Measurements from ENCODE around the gene ARHGAP42.

Gene ARHGAP42

GRCh38 chr11:100841711-100842407 lies 154.8 kb downstream of the ARHGAP42 start:
- DNase-seq, result no peak
- ATAC-seq, result no peak

- DNase-seq (no peak), ATAC-seq (no peak)
Observed at GRCh38 chr11:100847696-100848216, 160.7 kb downstream of the ARHGAP42 start.

GRCh38 chr11:100849009-100849900 lies 162.2 kb downstream of the ARHGAP42 start:
- ATAC-seq, result no peak
- no peak for DNase-seq

- no peak for ATAC-seq
- DNase-seq, result no peak
Observed at GRCh38 chr11:100849901-100850235, 162.8 kb downstream of the ARHGAP42 start.

GRCh38 chr11:100851147-100851546 lies 164.1 kb downstream of the ARHGAP42 start:
- ATAC-seq (no peak), DNase-seq (no peak)

- DNase-seq, result no peak
- ATAC-seq, result no peak
Observed at GRCh38 chr11:100851584-100852152, 164.6 kb downstream of the ARHGAP42 start.

GRCh38 chr11:100855466-100856067 lies 168.5 kb downstream of the ARHGAP42 start:
- no peak for ATAC-seq
- DNase-seq, result no peak

GRCh38 chr11:100857236-100858005 lies 170.3 kb downstream of the ARHGAP42 start:
- DNase-seq (no peak), ATAC-seq (no peak)

- ATAC-seq (no peak), DNase-seq (no peak)
Observed at GRCh38 chr11:100860318-100861155, 173.4 kb downstream of the ARHGAP42 start.

- DNase-seq, result no peak
- no peak for ATAC-seq
Observed at GRCh38 chr11:100861212-100861611, 174.1 kb downstream of the ARHGAP42 start.

- DNase-seq (no peak), ATAC-seq (no peak)
Observed at GRCh38 chr11:100863080-100863581, 176.0 kb downstream of the ARHGAP42 start.

- ATAC-seq (no peak), DNase-seq (no peak)
Observed at GRCh38 chr11:100865443-100866065, 178.5 kb downstream of the ARHGAP42 start.

GRCh38 chr11:100866453-100866852 lies 179.4 kb downstream of the ARHGAP42 start:
- DNase-seq, result no peak
- no peak for ATAC-seq

GRCh38 chr11:100867606-100868005 lies 180.5 kb downstream of the ARHGAP42 start:
- ATAC-seq (no peak), DNase-seq (no peak)

- ATAC-seq, result no peak
- no peak for DNase-seq
Observed at GRCh38 chr11:100869328-100869727, 182.2 kb downstream of the ARHGAP42 start.

- ATAC-seq, result no peak
- DNase-seq, result no peak
Observed at GRCh38 chr11:100870138-100870537, 183.1 kb downstream of the ARHGAP42 start.

- ATAC-seq (no peak), DNase-seq (no peak)
Observed at GRCh38 chr11:100872951-100873740, 186.1 kb downstream of the ARHGAP42 start.

- DNase-seq (no peak), ATAC-seq (no peak)
Observed at GRCh38 chr11:100874203-100874602, 187.1 kb downstream of the ARHGAP42 start.

GRCh38 chr11:100875521-100875869 lies 188.4 kb downstream of the ARHGAP42 start:
- DNase-seq, result no peak
- ATAC-seq, result no peak

Data from stimulated activated naive CD8-positive, alpha-beta T cell treated with anti-CD3 and anti-CD28 coated beads, Interleukin-15, Interleukin-2, amounts not matched to agents 100 U/mL and 50 U/mL, for 24 hours (primary cell).